Neuronal stem cell (in vitro differentiated cells): ENCODE data around the gene ZBTB49.
A peak's percentile ranks its signal among the peaks of the same experiment; 100 is the strongest.

ENCODE experiments used
- DNase-seq: peaks from one replicate; pipeline ENCODE4 v3.0.0-alpha.2; 2013; ENCODE audit warnings: low spot score
- H2AFZ ChIP-seq: one replicate; pipeline ENCODE4 v1.6.1; 2013; ENCODE audit warnings: mild to moderate bottlenecking, low read length, inconsistent platforms
- H2AK5ac ChIP-seq: 2 replicates; pipeline ENCODE4 v1.6.1; 2013; ENCODE audit warnings: low read depth, mild to moderate bottlenecking, inconsistent platforms, low read length, moderate library complexity, mixed read lengths
- H2BK120ac ChIP-seq: 2 replicates; pipeline ENCODE4 v1.6.1; 2013; ENCODE audit warnings: low read depth, mild to moderate bottlenecking, inconsistent platforms, low read length, moderate library complexity, mixed read lengths
- H2BK12ac ChIP-seq: one replicate; pipeline ENCODE4 v1.6.1; 2013; ENCODE audit warnings: low read length, inconsistent platforms
- H2BK15ac ChIP-seq: 2 replicates; pipeline ENCODE4 v1.6.1; 2013; ENCODE audit warnings: mild to moderate bottlenecking, low read length, inconsistent platforms, mixed read lengths
- H2BK5ac ChIP-seq: one replicate; pipeline ENCODE4 v1.6.1; 2013; ENCODE audit warnings: inconsistent platforms, mild to moderate bottlenecking, low read length, moderate library complexity
- H3K14ac ChIP-seq: one replicate; pipeline ENCODE4 v1.6.1; 2013; ENCODE audit warnings: low read length, inconsistent platforms
- H3K18ac ChIP-seq: 2 replicates; pipeline ENCODE4 v1.6.1; 2013; ENCODE audit warnings: low read length, inconsistent platforms
- H3K23ac ChIP-seq: 2 replicates; pipeline ENCODE4 v1.6.1; 2013; ENCODE audit warnings: low read depth, mild to moderate bottlenecking, mixed read lengths, low read length, inconsistent platforms; ENCODE audit not compliant: poor library complexity
- H3K27ac ChIP-seq: replicated peaks from 3 replicates; pipeline ENCODE4 v1.5.1; 2013; ENCODE audit warnings: low read length, inconsistent platforms
- H3K27me3 ChIP-seq, 3 experiments: 2 replicates each; pipeline ENCODE4 v1.6.1; 2013; ENCODE audit warnings: low read length in 3 of 3, mild to moderate bottlenecking in 2 of 3, inconsistent platforms in 1 of 3, low read depth in 1 of 3, mixed read lengths in 1 of 3, moderate library complexity in 1 of 3; ENCODE audit not compliant: control insufficient read depth in 3 of 3, insufficient read depth in 3 of 3
- H3K36me3 ChIP-seq, 2 donors: replicated peaks in 1 of 2; 2 replicates each; pipeline ENCODE4 v1.6.1; 2013; ENCODE audit warnings: low read length in 2 of 2; ENCODE audit not compliant: control insufficient read depth in 2 of 2, insufficient read depth in 2 of 2
- H3K4ac ChIP-seq: 2 replicates; pipeline ENCODE4 v1.6.1; 2013; ENCODE audit warnings: inconsistent platforms, mild to moderate bottlenecking, low read length, moderate library complexity
- H3K4me1 ChIP-seq, 2 donors: 1 replicate in 1 of 2; 2 replicates in 1 of 2; pipeline ENCODE4 v1.6.1; 2013; ENCODE audit warnings: low read length in 2 of 2, low read depth in 1 of 2; ENCODE audit not compliant: control insufficient read depth in 2 of 2, insufficient read depth in 1 of 2
- H3K4me2 ChIP-seq: one replicate; pipeline ENCODE4 v1.6.1; 2013; ENCODE audit warnings: mild to moderate bottlenecking, low read length, inconsistent platforms; ENCODE audit not compliant: insufficient read depth, poor library complexity, severe bottlenecking
- H3K4me3 ChIP-seq, 2 donors: 2 replicates each; pipeline ENCODE4 v1.5.1; 2013; ENCODE audit warnings: low read length in 2 of 2, mild to moderate bottlenecking in 2 of 2, inconsistent platforms in 1 of 2, moderate library complexity in 1 of 2
- H3K79me1 ChIP-seq: one replicate; pipeline ENCODE4 v1.6.1; 2013; ENCODE audit warnings: low read depth, mild to moderate bottlenecking, inconsistent platforms, low read length, moderate library complexity
- H3K9ac ChIP-seq: one replicate; pipeline ENCODE4 v1.6.1; 2013; ENCODE audit warnings: mild to moderate bottlenecking, low read depth, low read length, inconsistent platforms; ENCODE audit not compliant: poor library complexity
- H3K9me3 ChIP-seq, 2 donors: replicated peaks in 1 of 2; 2 replicates each; pipeline versions ENCODE3 to v1.6.1; 2013; ENCODE audit warnings: low read length in 2 of 2, mild to moderate bottlenecking in 2 of 2, inconsistent platforms in 1 of 2, low read depth in 1 of 2, mixed read lengths in 1 of 2, moderate library complexity in 1 of 2; ENCODE audit not compliant: control insufficient read depth in 2 of 2, insufficient read depth in 1 of 2
- H4K8ac ChIP-seq: one replicate; pipeline ENCODE4 v1.6.1; 2013; ENCODE audit warnings: low read depth, mild to moderate bottlenecking, inconsistent platforms, low read length, moderate library complexity
- H4K91ac ChIP-seq: one replicate; pipeline ENCODE4 v1.6.1; 2013; ENCODE audit warnings: low read length, low read depth, mild to moderate bottlenecking, inconsistent platforms; ENCODE audit not compliant: poor library complexity
- WGBS, 2 donors: extraction: QIAGEN DNeasy Blood & Tissue Kit; methylation state at CpG; one replicate each; pipeline ENCODE4 v1.1.7; 2013; ENCODE audit warnings: missing lambda C conversion rate in 2 of 2, mixed read lengths in 1 of 2; ENCODE audit not compliant: insufficient read length in 2 of 2, insufficient replicate concordance in 1 of 2; ENCODE audit errors: extremely low coverage in 2 of 2; 5-methylcytosine and 5-hydroxymethylcytosine counted together

Gene ZBTB49

GRCh38 chr4:4330794-4331193 lies 40.7 kb downstream of the ZBTB49 start:
- H4K91ac ChIP-seq = no peak overlapping the region
- H3K4ac ChIP-seq = no peak overlapping the region
- H2BK12ac ChIP-seq = no peak overlapping the region
- H2AFZ ChIP-seq = no peak overlapping the region
- no peak overlapping the region for H4K8ac ChIP-seq
- H3K23ac ChIP-seq = no peak overlapping the region
- no peak overlapping the region for H3K4me3 ChIP-seq
- H3K4me2 ChIP-seq = no peak overlapping the region
- no peak overlapping the region for H3K18ac ChIP-seq
- H3K27me3 ChIP-seq = peaks cover 0 to 4% (median 0%) of the 10 kb centered on the region in 3 experiments
- no peak overlapping the region for H2BK5ac ChIP-seq
- no peaks in the 10 kb centered on the region for H3K9me3 ChIP-seq
- no peak for DNase-seq
- no CpG with 5 or more reads among the region's 5 CpGs for WGBS, 2 donors
- H3K36me3 ChIP-seq = no peaks in the 10 kb centered on the region
- H2BK120ac ChIP-seq = no peak overlapping the region
- no peak overlapping the region for H3K27ac ChIP-seq
- no peak overlapping the region for H3K9ac ChIP-seq
- no peak overlapping the region for H2BK15ac ChIP-seq
- peaks cover 2% of the 10 kb centered on the region for H3K79me1 ChIP-seq
- no peak overlapping the region for H3K14ac ChIP-seq
- no peak overlapping the region for H2AK5ac ChIP-seq
- no peaks in the 10 kb centered on the region for H3K4me1 ChIP-seq

- Histone ChIP-seq H3K23ac (no peak overlapping the region), H3K79me1 (peaks cover 2% of the 10 kb centered on the region), H2AFZ (no peak overlapping the region), H3K27me3 (peaks cover 0 to 6% (median 0%) of the 10 kb centered on the region in 3 experiments), H3K4me2 (no peak overlapping the region), H3K36me3 (no peaks in the 10 kb centered on the region), H3K4me3 (no peak overlapping the region), H2AK5ac (no peak overlapping the region), H2BK15ac (no peak overlapping the region), H3K4ac (no peak overlapping the region), H3K9ac (no peak overlapping the region), H3K27ac (no peak overlapping the region), H3K4me1 (no peaks in the 10 kb centered on the region), H3K9me3 (no peaks in the 10 kb centered on the region), H4K8ac (no peak overlapping the region), H2BK120ac (no peak overlapping the region), H4K91ac (no peak overlapping the region), H3K14ac (no peak overlapping the region), H2BK5ac (no peak overlapping the region), H2BK12ac (no peak overlapping the region), H3K18ac (no peak overlapping the region)
- no CpG with 5 or more reads among the region's 3 CpGs for WGBS, 2 donors
- DNase-seq = no peak
These were observed 42.5 kb downstream of the ZBTB49 start for GRCh38 chr4:4332529-4332928.

- H3K27ac ChIP-seq = no peak overlapping the region
- no peak overlapping the region for H3K4me2 ChIP-seq
- no peak for DNase-seq
- H3K4ac ChIP-seq = no peak overlapping the region
- H2BK15ac ChIP-seq = no peak overlapping the region
- H4K8ac ChIP-seq = no peak overlapping the region
- H2AK5ac ChIP-seq = no peak overlapping the region
- H3K9me3 ChIP-seq = no peaks in the 10 kb centered on the region
- H3K79me1 ChIP-seq = peaks cover 2% of the 10 kb centered on the region
- no peak overlapping the region for H3K23ac ChIP-seq
- no peak overlapping the region for H3K18ac ChIP-seq
- no peak overlapping the region for H2BK12ac ChIP-seq
- no peak overlapping the region for H3K14ac ChIP-seq
- H2BK5ac ChIP-seq = no peak overlapping the region
- H3K9ac ChIP-seq = no peak overlapping the region
- WGBS, 2 donors = no CpG with 5 or more reads among the region's 11 CpGs
- H2AFZ ChIP-seq = no peak overlapping the region
- H3K4me1 ChIP-seq = no peaks in the 10 kb centered on the region
- H2BK120ac ChIP-seq = no peak overlapping the region
- no peak overlapping the region for H3K4me3 ChIP-seq
- H3K27me3 ChIP-seq = peaks cover 0 to 12% (median 0%) of the 10 kb centered on the region in 3 experiments
- no peak overlapping the region for H4K91ac ChIP-seq
- H3K36me3 ChIP-seq = no peaks in the 10 kb centered on the region
These were observed 43.2 kb downstream of the ZBTB49 start for GRCh38 chr4:4333265-4333706.

GRCh38 chr4:4334798-4335520 lies 44.9 kb downstream of the ZBTB49 start:
- no peak overlapping the region for H3K18ac ChIP-seq
- no peak overlapping the region for H3K27ac ChIP-seq
- H2AFZ ChIP-seq = peak overlapping the region; percentile 74
- no peaks in the 10 kb centered on the region for H3K79me1 ChIP-seq
- H3K9ac ChIP-seq = no peak overlapping the region
- H3K27me3 ChIP-seq = peaks cover 0 to 17% (median 0%) of the 10 kb centered on the region in 3 experiments
- H3K4me2 ChIP-seq = no peak overlapping the region
- H3K4me3 ChIP-seq = no peak overlapping the region
- no peaks in the 10 kb centered on the region for H3K9me3 ChIP-seq
- H2BK5ac ChIP-seq = no peak overlapping the region
- no peak overlapping the region for H2BK15ac ChIP-seq
- H2AK5ac ChIP-seq = no peak overlapping the region
- H3K14ac ChIP-seq = no peak overlapping the region
- no peak overlapping the region for H2BK12ac ChIP-seq
- H4K91ac ChIP-seq = no peak overlapping the region
- DNase-seq = peak; percentile 11
- no peak overlapping the region for H3K23ac ChIP-seq
- no peaks in the 10 kb centered on the region for H3K4me1 ChIP-seq
- H3K4ac ChIP-seq = no peak overlapping the region
- no peak overlapping the region for H4K8ac ChIP-seq
- no peaks in the 10 kb centered on the region for H3K36me3 ChIP-seq
- no peak overlapping the region for H2BK120ac ChIP-seq
- no CpG with 5 or more reads among the region's 21 CpGs for WGBS, 2 donors
